NCI-H82 (cell line): ENCODE results near the gene NKX3-2.

ENCODE experiments used
- DNase-seq: peaks from one replicate; lab custom pipeline; 2025; lab: John Stamatoyannopoulos, UW

NKX3-2 gene

DNA sequence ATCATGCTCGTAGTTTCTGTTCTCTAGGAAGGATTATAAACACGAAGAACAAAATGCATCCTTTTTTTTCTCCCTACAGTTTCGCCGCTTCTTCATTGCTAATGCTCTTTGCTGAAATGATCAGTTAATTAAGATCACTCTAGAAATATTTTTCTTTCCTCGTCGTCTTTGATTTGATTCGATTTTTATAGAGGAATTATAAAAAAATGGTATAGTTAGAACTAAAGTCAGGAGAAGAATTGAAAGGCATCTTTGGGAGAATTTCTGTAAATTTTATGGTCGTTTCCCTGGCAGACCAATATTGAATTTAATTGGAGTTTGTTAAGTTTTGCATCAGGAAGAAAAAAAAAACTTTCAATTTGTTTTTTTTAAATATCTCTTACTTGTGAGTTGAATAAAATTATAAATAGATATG is 1.1 kb upstream of the NKX3-2 start:
- no peak for DNase-seq

GRCh38 chr4:13544606-13545393 is 492 bp upstream of the NKX3-2 start:
- DNase-seq, result peak; percentile 89

DNA sequence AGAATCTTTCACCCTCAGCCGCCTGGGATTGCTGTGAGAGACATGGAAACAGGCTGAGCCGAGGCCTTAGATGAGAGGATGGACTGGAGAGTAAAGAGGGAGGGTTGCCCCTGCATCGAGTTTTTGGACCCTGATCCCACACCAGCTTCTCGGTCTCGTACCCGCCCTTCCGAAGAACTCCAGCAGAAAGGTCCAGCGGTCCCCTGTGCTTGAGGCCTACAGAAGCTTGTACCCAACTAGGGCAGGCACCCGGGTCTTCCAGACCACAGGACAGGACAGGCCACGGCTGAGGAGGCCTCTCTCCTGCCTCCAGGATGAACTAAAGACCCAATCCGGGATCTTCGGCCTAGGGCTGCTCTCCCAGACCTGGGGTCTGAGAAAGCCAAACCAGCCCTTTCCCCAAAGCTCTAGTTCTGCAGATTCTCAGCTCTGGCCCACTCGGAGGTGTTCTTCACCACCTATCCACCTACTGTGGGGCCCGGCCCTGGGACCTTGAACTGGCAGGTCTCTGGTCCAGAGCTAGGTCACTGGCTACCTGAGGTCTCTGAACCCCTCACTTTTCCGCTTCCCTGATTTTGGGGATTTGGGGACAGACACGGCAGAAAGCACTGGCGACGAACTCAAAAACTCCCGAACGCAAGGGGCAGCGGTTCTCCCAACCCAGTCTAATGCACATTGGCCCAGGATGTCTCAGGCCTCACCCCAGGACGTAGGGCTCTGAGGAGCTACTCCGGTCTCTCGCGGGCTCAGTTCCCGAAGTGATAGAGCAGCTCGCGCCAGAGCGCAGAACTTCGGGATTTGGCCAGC is 1.1 kb downstream of the NKX3-2 start:
- DNase-seq, result no peak

- no peak for DNase-seq
Measured at GRCh38 chr4:13542577-13543031, 1.7 kb downstream of the NKX3-2 start.

DNA sequence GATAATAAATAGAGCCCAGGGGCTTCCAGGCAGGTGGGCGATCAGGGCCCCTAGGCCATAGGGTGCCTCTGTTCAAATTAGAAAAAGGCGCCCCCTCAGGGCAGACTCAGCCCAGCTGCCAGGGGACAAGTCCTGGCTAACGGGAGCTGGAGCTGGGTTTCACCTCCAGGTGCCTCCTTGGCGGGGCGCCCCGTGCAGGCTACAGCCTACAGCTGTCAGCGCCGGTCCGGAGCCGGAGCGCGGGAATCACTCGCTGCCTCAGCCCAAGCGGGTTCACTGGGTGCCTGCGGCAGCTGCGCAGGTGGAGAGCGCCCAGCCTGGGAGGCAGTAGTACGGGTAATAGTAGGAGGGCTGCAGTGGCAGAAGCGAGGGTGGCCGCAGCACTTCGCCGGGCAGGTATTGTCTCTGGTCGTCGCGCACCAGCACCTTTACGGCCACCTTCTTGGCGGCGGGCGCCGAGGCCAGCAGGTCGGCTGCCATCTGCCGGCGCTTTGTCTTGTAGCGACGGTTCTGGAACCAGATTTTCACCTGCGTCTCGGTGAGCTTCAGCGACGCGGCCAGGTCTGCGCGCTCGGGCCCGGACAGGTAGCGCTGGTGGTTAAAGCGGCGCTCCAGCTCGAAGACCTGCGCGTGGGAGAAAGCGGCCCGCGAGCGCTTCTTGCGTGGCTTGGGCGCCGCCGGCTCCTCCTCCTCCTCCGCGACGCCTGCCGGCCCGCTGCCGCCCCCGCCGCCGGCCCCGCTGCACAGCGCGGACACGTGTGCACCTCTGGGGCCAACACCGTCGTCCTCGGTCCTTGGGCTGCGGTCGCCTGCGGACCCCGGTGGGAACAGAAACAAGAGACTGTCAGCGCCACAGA is 2.4 kb downstream of the NKX3-2 start:
- peak; percentile 49 for DNase-seq

DNA sequence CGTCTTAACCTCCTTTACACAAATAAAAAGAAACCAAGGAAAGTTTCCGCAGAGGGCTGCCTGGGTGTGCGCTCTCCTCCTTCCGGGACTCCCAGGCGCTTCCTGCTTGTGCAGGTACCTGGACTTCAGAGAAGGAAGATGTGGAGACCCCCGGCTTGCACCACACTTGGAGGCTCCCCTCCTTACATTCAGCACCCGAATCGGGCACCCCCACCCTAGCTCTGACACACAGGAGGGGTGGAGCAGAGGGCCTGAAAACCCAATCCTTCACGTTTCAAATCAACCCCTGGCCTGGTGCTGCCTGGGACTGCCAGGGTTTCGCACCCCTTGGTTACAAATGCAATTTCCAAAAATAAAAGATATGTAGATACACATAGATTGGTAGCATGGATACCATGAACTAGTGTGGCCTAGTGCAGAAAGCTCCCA is 3.1 kb downstream of the NKX3-2 start:
- DNase-seq, result no peak

DNA sequence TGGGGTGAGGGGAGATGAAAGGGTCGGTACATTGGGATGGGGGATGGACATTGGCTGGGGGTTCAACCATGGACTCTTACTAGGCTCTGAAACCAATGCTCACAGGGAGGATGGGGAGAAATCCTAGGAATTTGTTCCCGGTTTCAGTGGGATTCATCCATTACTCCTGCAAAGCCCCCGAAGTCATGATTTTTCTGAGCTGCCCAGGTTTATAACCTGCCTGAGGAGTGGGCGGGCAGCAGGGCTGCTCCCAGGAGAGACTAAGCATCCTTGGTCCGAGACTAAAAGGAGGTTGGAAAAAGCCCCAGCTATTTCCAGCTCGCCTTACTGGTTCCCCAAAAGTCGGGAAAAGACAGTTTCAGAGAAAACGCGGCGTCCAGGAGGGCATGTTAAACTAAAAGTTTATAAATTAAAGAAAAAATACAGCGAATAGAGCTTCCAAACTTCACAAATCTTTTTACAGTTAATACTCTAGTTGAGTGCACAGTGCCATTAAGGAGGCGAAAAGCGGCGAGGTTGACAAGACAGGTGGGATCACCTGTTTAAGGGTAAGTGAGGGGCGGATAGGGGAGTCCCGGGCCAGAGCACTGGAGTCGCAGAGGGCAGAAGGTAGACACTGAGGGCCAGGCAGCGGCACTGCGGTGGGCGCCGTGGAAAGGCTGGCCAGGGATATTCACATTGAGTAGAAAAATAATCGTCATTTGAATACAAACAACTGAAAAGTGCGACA is 3.7 kb downstream of the NKX3-2 start:
- no peak for DNase-seq

DNA sequence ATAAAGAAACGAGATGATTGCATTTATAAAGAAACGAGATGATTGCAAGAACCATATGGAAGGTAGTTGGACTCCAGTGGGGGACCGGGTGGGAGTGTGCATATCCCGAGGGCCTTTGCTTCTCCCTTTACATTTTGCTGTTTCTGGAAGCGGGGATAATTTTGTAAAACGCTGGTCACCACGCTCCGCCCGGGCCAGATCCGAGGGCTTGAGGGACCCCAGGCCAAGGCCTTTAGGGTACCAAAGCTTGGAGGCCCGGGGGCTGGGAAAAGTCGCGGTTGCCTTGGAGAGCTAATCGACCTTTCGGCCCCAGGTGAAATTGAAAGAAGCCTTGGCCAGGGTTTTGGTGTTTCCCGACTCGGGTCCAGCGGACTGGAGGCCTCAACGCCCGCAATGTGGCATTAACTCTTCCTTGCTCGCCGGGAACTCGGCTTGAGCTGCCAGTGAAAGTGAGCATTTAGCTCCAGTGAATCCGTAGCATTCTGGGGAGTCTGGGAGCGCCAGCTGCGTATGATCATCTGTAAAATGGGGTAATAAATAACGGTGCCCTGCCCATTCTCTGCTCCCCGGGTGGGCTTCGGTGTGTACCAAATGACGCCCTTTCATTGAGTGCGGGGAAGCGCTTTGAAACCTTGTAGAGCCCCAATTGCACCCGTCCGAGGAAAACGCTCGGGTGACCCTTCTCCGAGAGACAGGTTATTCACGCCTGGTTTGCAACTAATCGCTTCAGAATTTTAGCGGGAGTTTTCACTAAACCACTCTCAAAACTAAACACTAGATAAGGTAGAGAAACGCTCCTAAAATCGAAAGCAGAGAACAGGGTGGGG is 4.5 kb downstream of the NKX3-2 start:
- DNase-seq, result no peak

- DNase-seq, result no peak
Measured at GRCh38 chr4:13539047-13539618, 5.2 kb downstream of the NKX3-2 start.

DNA sequence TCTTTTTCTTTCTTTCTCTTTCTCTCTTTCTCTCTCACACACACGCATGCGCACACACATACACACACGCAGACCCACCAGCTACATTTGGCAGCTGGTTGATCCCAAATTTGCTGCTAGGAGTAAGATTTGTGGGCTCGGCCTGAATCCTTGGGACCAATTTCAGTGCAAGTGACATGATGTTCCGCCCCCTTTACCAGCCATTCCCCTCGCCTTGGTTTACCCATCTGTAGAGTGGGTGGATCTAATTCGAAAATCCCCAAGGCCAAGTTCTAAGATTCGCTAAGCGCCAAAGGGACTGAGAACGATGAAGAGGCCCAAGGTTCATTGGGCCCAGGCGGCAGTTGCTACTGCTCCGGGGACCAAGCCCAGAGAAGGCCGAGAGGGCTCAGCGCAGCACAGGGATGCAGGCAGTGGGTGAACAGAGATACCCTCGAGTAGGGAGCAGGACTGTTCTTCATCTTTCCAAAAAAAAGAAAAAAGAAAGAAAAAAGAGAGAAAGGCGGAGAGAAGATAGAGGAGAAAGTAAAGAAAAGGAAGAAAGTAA is 5.8 kb downstream of the NKX3-2 start:
- DNase-seq, result no peak

DNA sequence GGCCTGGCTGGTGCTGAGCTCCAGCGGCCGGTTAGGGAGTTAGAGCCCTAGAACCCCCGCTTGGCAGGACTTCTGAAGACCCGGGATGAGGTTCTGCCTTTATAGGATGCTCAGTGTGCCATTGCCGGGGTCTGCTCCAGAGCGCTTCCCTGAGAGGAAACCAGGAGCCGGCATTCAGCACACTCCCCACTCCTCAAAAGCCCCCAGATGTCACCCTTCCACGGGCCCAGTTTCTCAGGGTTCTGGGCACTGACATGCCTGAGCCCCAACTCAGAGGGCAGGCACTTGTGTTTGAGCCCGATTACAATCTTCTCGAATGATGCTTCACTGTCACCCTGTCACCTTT is 6.5 kb downstream of the NKX3-2 start:
- no peak for DNase-seq

- DNase-seq, result no peak
Measured at GRCh38 chr4:13537011-13537831, 7.1 kb downstream of the NKX3-2 start.

DNA sequence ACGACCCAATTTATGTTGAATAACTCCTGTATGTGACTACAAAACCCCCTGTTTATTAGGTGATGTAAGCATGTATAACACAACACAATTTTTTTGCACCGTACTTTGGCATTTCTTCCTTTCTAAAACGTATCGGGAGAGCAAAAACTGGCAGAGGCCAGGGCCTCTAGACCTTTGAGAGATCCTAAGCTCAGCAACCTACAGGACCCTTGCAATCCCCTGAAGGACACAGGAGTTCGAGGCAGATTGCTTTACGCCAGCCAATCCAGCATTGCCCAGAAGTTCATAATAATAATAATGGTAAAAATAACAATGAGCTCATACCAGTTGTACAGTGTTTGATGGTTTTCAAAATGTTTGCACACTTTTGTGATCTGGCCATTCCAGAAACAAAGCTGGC is 7.7 kb downstream of the NKX3-2 start:
- DNase-seq, result no peak

DNA sequence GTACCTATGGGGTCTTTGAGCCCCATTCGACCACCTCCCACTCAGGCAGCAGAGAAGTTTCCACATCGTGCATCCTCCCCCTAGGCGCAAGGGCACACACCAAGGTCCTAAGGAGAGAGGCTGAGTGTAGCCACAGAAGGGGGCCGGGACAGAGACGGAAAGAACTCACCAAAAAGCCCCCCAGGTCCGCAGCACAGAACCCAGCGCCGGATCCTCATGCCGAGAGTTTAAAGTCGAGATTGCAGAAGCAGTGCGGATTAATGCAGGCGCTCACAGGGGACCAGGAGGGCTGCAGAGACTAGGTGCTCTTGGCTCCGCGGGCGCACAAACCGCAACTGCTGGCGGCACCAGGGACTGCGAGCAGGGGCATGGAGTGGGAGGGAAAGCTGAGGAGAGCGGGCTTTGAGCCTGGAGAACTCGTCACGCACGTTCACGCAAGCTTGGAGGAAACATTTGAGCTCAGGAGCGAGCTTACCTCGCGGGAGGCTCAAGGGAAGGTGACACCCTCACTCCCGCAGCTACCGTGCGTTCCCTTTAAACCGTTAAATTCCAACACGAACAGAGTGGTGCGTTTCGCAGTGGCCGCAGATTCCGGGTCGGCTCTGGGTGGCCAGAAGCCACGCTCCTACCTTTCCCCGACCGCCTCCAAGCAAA is 8.5 kb downstream of the NKX3-2 start:
- peak; percentile 43 for DNase-seq

- DNase-seq, result peak; percentile 35
Measured at GRCh38 chr4:13535118-13535517, 9.2 kb downstream of the NKX3-2 start.

- DNase-seq, result no peak
Measured at GRCh38 chr4:13534344-13535063, 9.8 kb downstream of the NKX3-2 start.

DNA sequence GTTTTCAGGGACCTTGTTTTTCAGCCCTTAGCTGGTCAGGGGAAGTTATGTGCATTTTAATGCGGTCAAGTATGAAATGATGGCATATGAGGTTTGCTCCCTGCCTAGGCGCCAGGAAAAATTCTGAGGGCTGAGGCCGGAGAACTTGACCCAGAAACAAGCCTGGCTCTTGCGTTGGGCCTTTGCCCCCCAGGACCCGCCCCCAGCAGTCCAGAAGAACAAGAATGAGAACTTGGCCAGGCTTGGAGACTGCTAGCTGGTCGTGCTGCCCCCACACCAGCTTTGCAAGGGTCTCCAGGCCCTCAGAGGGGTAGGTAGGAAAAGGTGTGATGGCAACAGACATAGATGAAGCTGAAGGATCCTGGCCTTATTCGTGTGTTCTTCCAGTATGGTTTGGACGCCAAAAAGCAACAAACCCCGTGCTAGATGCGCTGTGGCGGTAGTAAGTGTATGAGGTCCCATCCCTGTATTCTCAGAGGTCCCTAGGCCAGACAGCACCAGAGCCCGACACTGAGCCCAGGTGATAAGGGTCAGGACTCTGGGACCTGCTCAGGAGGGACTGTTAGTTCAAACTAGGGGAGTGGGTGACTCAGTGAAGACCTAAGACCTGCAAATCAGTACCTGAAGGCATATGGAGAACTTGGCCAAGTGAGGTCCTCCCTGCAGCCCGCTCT is 10.5 kb downstream of the NKX3-2 start:
- DNase-seq, result no peak

DNA sequence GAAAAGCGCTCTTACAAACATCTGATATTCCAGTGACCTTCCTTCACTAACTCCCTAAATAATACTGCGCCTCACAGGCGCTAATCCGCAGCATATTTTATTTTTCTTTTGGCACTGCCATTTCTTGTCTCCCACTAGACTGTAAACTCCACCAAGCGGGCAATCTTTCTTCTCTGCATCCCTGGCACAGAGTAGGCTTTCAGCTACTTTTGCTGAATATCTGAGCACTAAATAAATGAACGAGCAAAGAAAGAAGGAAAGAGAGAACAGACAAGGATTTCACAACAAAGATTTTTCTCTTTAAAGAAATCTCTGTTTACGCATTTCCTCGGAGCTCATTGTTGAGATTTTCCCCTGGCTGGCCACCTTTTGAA is 12.7 kb downstream of the NKX3-2 start:
- DNase-seq, result no peak
